H1 (cell line): ENCODE results near the gene PPM1F. TPM values are rescaled to one million over a fixed set of nuclear protein-coding genes. Genes with fewer than 3 reads are reported as not detected.
A peak's percentile ranks its signal among the peaks of the same experiment; 100 is the strongest.

Experiments
- CTCF ChIA-PET: fragments of 300-600 bp; sonication (Branson Sonifier 250); formaldehyde crosslinking; loops from one replicate; lab custom pipeline; 2021; ENCODE audit not compliant: partially characterized antibody; lab: Charles Lee
- POLR2A ChIA-PET: fragments of 300-600 bp; sonication (Branson Sonifier 250); formaldehyde crosslinking; loops from one replicate; lab custom pipeline; 2021; ENCODE audit warnings: inconsistent platforms; ENCODE audit not compliant: partially characterized antibody; lab: Charles Lee
- DNase-seq, 2 experiments: peaks; one replicate each; pipeline versions ENCODE4 v3.0.0 to v3.0.0-alpha.2; 2010 to 2022; ENCODE audit warnings: low spot score in 2 of 2, low read depth in 1 of 2, mixed read lengths in 1 of 2
- FAIRE-seq: peaks from 2 replicates; lab custom pipeline; 2011; peaks lifted over from hg19 to GRCh38; lab: Jason Lieb, UNC
- H2AFZ ChIP-seq: 2 replicates; pipeline ENCODE4 v1.8.1; 2012; ENCODE audit warnings: low read length, inconsistent platforms
- H2AK5ac ChIP-seq: 2 replicates; pipeline ENCODE4 v1.6.1; 2013; ENCODE audit warnings: low read depth, low read length
- H2BK120ac ChIP-seq: replicated peaks from 2 replicates; pipeline ENCODE3; 2013; ENCODE audit warnings: low read depth, low read length, inconsistent platforms
- H2BK12ac ChIP-seq: 2 replicates; pipeline ENCODE4 v1.6.1; 2013; ENCODE audit warnings: low read depth, low read length
- H2BK15ac ChIP-seq: 2 replicates; pipeline ENCODE4 v1.6.1; 2013; ENCODE audit warnings: low read length
- H2BK20ac ChIP-seq: 2 replicates; pipeline ENCODE4 v1.6.1; 2013; ENCODE audit warnings: low read length
- H2BK5ac ChIP-seq: 2 replicates; pipeline ENCODE4 v1.6.1; 2013; ENCODE audit warnings: low read depth, low read length
- H3K14ac ChIP-seq: 2 replicates; pipeline ENCODE4 v1.6.1; 2013; ENCODE audit warnings: inconsistent platforms; ENCODE audit not compliant: insufficient read length
- H3K18ac ChIP-seq: 2 replicates; pipeline ENCODE4 v1.6.1; 2013; ENCODE audit warnings: low read length; ENCODE audit errors: extremely low read depth
- H3K23ac ChIP-seq: 2 replicates; pipeline ENCODE4 v1.6.1; 2013; ENCODE audit warnings: inconsistent platforms; ENCODE audit not compliant: insufficient read length
- H3K23me2 ChIP-seq: 2 replicates; pipeline ENCODE4 v1.6.1; 2013; ENCODE audit warnings: low read depth, low read length
- H3K27ac ChIP-seq: 2 replicates; pipeline ENCODE4 v1.6.1; 2011; ENCODE audit warnings: low read depth, low read length, inconsistent platforms
- H3K27me3 ChIP-seq, 4 experiments: replicated peaks in 1 of 4; 1 replicate in 1 of 4; 2 replicates in 3 of 4; pipeline versions ENCODE4 v1.6.1 to v1.8.1; 2011 to 2013; ENCODE audit warnings: low read length in 3 of 4, mild to moderate bottlenecking in 3 of 4, inconsistent platforms in 2 of 4, mixed read lengths in 2 of 4, moderate library complexity in 1 of 4; ENCODE audit not compliant: control insufficient read depth in 3 of 4, insufficient read depth in 3 of 4; ENCODE audit errors: extremely low read depth in 1 of 4
- H3K36me3 ChIP-seq, 4 experiments: 2 replicates each; pipeline versions ENCODE4 v1.6.1 to v1.8.1; 2011 to 2013; ENCODE audit warnings: mild to moderate bottlenecking in 4 of 4, low read length in 3 of 4, moderate library complexity in 2 of 4, control low read depth in 1 of 4, inconsistent platforms in 1 of 4; ENCODE audit not compliant: insufficient read depth in 4 of 4, control insufficient read depth in 2 of 4
- H3K4ac ChIP-seq: replicated peaks from 2 replicates; pipeline ENCODE3; 2013; ENCODE audit warnings: low read length, low read depth, mixed read lengths, inconsistent platforms; ENCODE audit not compliant: insufficient read length
- H3K4me1 ChIP-seq, 4 experiments: replicated peaks in 1 of 4; 1 replicate in 1 of 4; 2 replicates in 3 of 4; pipeline versions ENCODE4 v1.6.1 to v1.8.1; 2011 to 2013; ENCODE audit warnings: low read length in 3 of 4, inconsistent platforms in 2 of 4, mixed read lengths in 1 of 4; ENCODE audit not compliant: insufficient read depth in 4 of 4, control insufficient read depth in 3 of 4
- H3K4me2 ChIP-seq, 2 experiments: 2 replicates each; pipeline versions ENCODE4 v1.6.1 to v1.8.1; 2011 to 2013; ENCODE audit warnings: low read depth in 2 of 2, low read length in 2 of 2, control low read depth in 1 of 2, inconsistent platforms in 1 of 2, mild to moderate bottlenecking in 1 of 2; ENCODE audit not compliant: insufficient read depth in 1 of 2
- H3K4me3 ChIP-seq, 4 experiments: fragments of 200-600, 300-600 bp in 1 of 4; sonication (generic), shearing (Covaris generic), sonication (Bioruptor Twin) in 1 of 4; 2 replicates each; pipeline versions ENCODE4 v1.5.1 to v1.8.1; 2011 to 2016; ENCODE audit warnings: low read length in 4 of 4, low read depth in 3 of 4, control low read depth in 2 of 4, inconsistent platforms in 2 of 4, mild to moderate bottlenecking in 2 of 4, mixed read lengths in 1 of 4, moderate library complexity in 1 of 4; ENCODE audit not compliant: insufficient read depth in 2 of 4; ENCODE audit errors: extremely low read depth in 1 of 4
- H3K56ac ChIP-seq: replicated peaks from 2 replicates; pipeline ENCODE3; 2013; ENCODE audit warnings: low read depth, mild to moderate bottlenecking, mixed read lengths, low read length, inconsistent platforms; ENCODE audit not compliant: insufficient read length
- H3K79me1 ChIP-seq: 2 replicates; pipeline ENCODE4 v1.6.1; 2013; ENCODE audit warnings: low read depth, low read length, control low read depth
- H3K79me2 ChIP-seq, 2 experiments: 2 replicates each; pipeline versions ENCODE4 v1.6.1 to v1.8.1; 2012 to 2013; ENCODE audit warnings: low read length in 2 of 2, mild to moderate bottlenecking in 2 of 2, inconsistent platforms in 1 of 2; ENCODE audit not compliant: insufficient read depth in 2 of 2, control insufficient read depth in 1 of 2
- H3K9ac ChIP-seq, 4 experiments: replicated peaks in 1 of 4; 1 replicate in 1 of 4; 2 replicates in 3 of 4; pipeline versions ENCODE4 v1.6.1 to v1.8.1; 2011 to 2013; ENCODE audit warnings: low read depth in 3 of 4, low read length in 3 of 4, control low read depth in 2 of 4, mild to moderate bottlenecking in 2 of 4, moderate library complexity in 2 of 4, inconsistent platforms in 1 of 4; ENCODE audit errors: extremely low read depth in 1 of 4
- H3K9me3 ChIP-seq, 2 experiments: 2 replicates each; pipeline versions ENCODE4 v1.6.1 to v1.8.1; 2012 to 2013; ENCODE audit warnings: mild to moderate bottlenecking in 2 of 2, moderate library complexity in 2 of 2, control low read depth in 1 of 2, inconsistent platforms in 1 of 2, low read depth in 1 of 2, low read length in 1 of 2, mixed read lengths in 1 of 2; ENCODE audit not compliant: insufficient read depth in 2 of 2
- H4K20me1 ChIP-seq, 2 experiments: replicated peaks in 1 of 2; 2 replicates each; pipeline versions ENCODE3 to v1.8.1; 2011 to 2013; ENCODE audit warnings: inconsistent platforms in 2 of 2, low read length in 2 of 2, mild to moderate bottlenecking in 1 of 2; ENCODE audit not compliant: insufficient read depth in 2 of 2, control insufficient read depth in 1 of 2
- H4K5ac ChIP-seq: 2 replicates; pipeline ENCODE4 v1.6.1; 2013; ENCODE audit warnings: low read length, low read depth, mixed read lengths, inconsistent platforms; ENCODE audit not compliant: insufficient read length
- H4K8ac ChIP-seq: 2 replicates; pipeline ENCODE4 v1.8.0; 2013; ENCODE audit warnings: mild to moderate bottlenecking, moderate library complexity, low read length, inconsistent platforms; ENCODE audit not compliant: insufficient read depth; ENCODE audit errors: extremely low read depth
- H4K91ac ChIP-seq: replicated peaks from 2 replicates; pipeline ENCODE3; 2013; ENCODE audit warnings: low read length, mixed read lengths, inconsistent platforms; ENCODE audit not compliant: insufficient read length
- POU5F1 ChIP-seq: IDR thresholded peaks from 2 replicates; pipeline ENCODE4 v1.6.1; 2011; ENCODE audit warnings: low read depth, mild to moderate bottlenecking, low read length, moderate library complexity
- YY1 ChIP-seq: IDR thresholded peaks from 2 replicates; pipeline ENCODE4 v1.6.1; 2011; ENCODE audit warnings: low read depth, mild to moderate bottlenecking, low read length
- WGBS, 2 experiments: shearing (Covaris generic) in 1 of 2; methylation state at CpG; one replicate each; pipeline versions ENCODE4 v1.1.6 to v1.1.7; 2013 to 2015; ENCODE audit warnings: low lambda C conversion rate in 2 of 2, mixed read lengths in 2 of 2, inconsistent platforms in 1 of 2, low coverage in 1 of 2, missing lambda C conversion rate in 1 of 2; ENCODE audit not compliant: insufficient replicate concordance in 2 of 2, insufficient coverage in 1 of 2, insufficient read length in 1 of 2; ENCODE audit errors: extremely low coverage in 1 of 2, missing lambda C conversion rate in 1 of 2; 5-methylcytosine and 5-hydroxymethylcytosine counted together
- polyA plus RNA-seq, 7 experiments: library from polyadenylated mRNA; depleted of rRNA in 3 of 7; stranded (reverse) in 5 of 7; unstranded in 2 of 7; fragments of >200 nt in 5 of 7; fragments of 200-250 nt in 2 of 7; gene quantifications; 1 replicate in 5 of 7; 2 replicates in 1 of 7; 4 replicates in 1 of 7; pipeline versions ENCODE4 v1.2.1 to v1.2.3, GENCODE V29; 2011 to 2013; ENCODE audit warnings: missing spikeins in 2 of 7, mixed read lengths in 2 of 7
- total RNA-seq: library from RNA; stranded (reverse); fragmentation: NEBNext Ultra II Directional; extraction: Animal tissue kit (Norgen Biotek cat#: 25700); gene quantifications from 2 replicates; pipeline ENCODE4 v1.2.1, GENCODE V29; 2021

The PPM1F gene
- total and polyA plus RNA-seq, 2 of the 8 experiments (the other 6 are each of a cell fraction or from before 2014, with no cell fraction given) = 12.4 to 22.8 TPM

DNA sequence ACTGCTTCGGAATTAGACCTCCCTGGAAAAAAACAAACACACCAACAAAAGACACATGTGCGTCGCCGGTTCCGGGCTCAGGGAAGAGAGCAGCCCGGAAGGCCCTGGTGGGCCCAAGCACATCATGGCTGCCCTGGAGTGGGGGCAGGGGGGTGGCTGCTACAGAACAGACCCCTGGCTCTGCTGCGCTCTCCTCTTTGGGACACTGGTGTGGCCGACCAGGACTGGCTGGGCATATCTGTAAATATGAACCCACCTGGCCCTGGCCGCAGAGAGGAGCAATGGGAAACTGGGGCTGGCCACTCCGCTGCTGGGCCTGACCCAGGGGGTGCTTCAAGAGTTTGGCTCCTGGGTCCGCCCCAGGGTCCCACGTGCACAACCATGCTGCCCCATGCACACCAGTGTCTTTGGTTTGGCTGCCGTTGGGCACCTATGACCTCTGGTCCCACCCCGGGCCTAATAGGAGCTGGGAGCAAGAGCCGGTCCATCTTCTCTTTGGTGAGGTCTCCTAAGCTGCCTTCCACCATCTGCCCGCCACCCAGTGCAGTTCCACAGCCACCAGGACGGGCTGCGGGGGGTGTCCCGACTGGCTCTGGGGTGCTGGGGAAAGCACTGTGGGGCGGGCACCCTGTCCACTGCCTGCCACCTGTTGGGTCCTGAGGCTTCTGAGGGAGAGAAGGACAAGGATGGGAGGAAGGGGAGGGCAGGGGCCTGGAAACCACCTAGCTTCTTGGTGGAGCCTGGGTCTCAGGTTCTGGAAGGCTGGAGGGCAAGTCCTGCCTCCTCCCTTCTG, 30.1 kb downstream of the PPM1F start:
- H3K27ac ChIP-seq = peak overlapping the region; percentile 64; the same call in 1 of the 2 replicates
- TF ChIP-seq POU5F1 (no peak), YY1 (0 out of 2 replicates have a peak, but pooled peaks have one; percentile 24)
- DNase-seq (no peak), FAIRE-seq (no peak)
- peak overlapping the region; percentile 84; the same call in 1 of the 2 replicates for H2BK5ac ChIP-seq
- no peak overlapping the region for H3K56ac ChIP-seq
- no peak overlapping the region for H4K5ac ChIP-seq
- peak overlapping the region; percentile 71 for H3K18ac ChIP-seq
- H3K23me2 ChIP-seq = no peaks in the 10 kb centered on the region
- no peaks in the 10 kb centered on the region for H3K79me2 ChIP-seq
- H4K8ac ChIP-seq = peak overlapping the region; percentile 68
- H2BK12ac ChIP-seq = peak overlapping the region; percentile 92
- H2BK15ac ChIP-seq = peak overlapping the region; percentile 72; the same call in 1 of the 2 replicates
- 0 out of 2 replicates have a peak overlapping the region, but pooled peaks have one; percentile 13 for H2AK5ac ChIP-seq
- no peaks in the 10 kb centered on the region for H4K20me1 ChIP-seq
- H2BK20ac ChIP-seq = peak overlapping the region; percentile 90
- H3K9ac ChIP-seq = no peak overlapping the region
- peak overlapping the region; percentile 91 for H3K4ac ChIP-seq
- 89% methylated on average over 16 of the region's 20 CpGs; no CpG with 5 or more reads in 1 of the 2 experiments for WGBS, 2 experiments
- H4K91ac ChIP-seq = peak overlapping the region; percentile 63
- peaks cover 8 to 62% (median 49%) of the 10 kb centered on the region in 4 experiments for H3K4me1 ChIP-seq
- H3K14ac ChIP-seq = no peak overlapping the region
- H2AFZ ChIP-seq = no peak overlapping the region
- H3K4me3 ChIP-seq = peak overlapping the region in 2 of 4 experiments; percentile 5 to 9; a peak in 1 of 8 replicates
- ChIA-PET POLR2A (interaction anchor here (1.3 to 1.4 kb wide), 4 partner anchors 10 to 87 kb away, joined by 3 to 6 read pairs (median 4); no protein-coding TSS in a partner anchor), CTCF (interaction anchor here (0.6 to 7.5 kb wide), 6 partner anchors 10 to 209 kb away, joined by 3 to 59 read pairs (median 4); no protein-coding TSS in a partner anchor)
- H3K27me3 ChIP-seq = no peaks in the 10 kb centered on the region; a peak in 1 of 7 replicates
- peak overlapping the region; percentile 12 for H2BK120ac ChIP-seq
- no peak overlapping the region for H3K23ac ChIP-seq
- H3K4me2 ChIP-seq = no peak overlapping the region
- H3K36me3 ChIP-seq = no peaks in the 10 kb centered on the region
- H3K9me3 ChIP-seq = no peaks in the 10 kb centered on the region
- H3K79me1 ChIP-seq = no peaks in the 10 kb centered on the region
